GM19324 (cell line): Measurements from ENCODE around the gene GLIS1.

Experiments used
- ATAC-seq: cut with Tn5 transposase; IDR thresholded peaks from one replicate; pipeline ENCODE4 v1.9.1; 2021; ENCODE audit warnings: mild to moderate bottlenecking, moderate library complexity; ENCODE audit not compliant: unreplicated experiment, low FRiP score

Gene GLIS1

GRCh38 chr1:53620061-53620855 is 118.7 kb downstream of the GLIS1 start:
- ATAC-seq, result no peak

GRCh38 chr1:53619367-53620060 is 119.5 kb downstream of the GLIS1 start:
- ATAC-seq, result no peak

GRCh38 chr1:53618500-53619366 is 120.2 kb downstream of the GLIS1 start:
- ATAC-seq, result no peak

DNA sequence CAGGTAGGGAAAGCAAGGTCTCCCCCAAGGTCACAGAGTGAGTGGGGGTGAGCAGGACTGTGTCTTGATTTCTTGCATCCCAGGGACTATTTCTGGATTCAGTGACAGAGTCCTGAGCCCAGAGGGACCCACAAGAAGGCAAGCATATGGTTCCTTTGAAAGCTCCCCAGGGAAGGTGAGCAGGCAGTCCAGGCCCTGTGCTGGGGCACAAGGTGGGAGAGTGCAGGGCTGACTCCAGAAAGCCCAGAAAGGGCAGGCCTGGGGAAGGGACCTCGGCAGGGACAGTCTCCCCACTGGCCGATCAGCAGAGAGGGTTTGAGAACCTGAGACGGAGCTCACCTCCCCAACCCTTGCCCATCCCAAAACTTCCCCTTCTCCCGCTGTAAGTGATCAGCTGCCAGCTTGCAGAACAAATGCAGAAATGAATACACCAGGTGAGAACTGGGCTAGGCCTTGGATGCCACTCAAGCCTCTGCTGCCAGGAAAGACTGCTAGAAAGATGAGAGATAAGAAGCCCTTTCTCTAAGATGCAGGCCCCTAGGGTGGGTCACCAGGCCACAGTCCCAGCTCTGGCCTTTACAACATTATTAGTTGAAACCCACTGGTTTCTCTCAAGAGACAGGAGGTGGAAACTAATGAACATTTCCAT is 121.0 kb downstream of the GLIS1 start:
- ATAC-seq, result no peak

DNA sequence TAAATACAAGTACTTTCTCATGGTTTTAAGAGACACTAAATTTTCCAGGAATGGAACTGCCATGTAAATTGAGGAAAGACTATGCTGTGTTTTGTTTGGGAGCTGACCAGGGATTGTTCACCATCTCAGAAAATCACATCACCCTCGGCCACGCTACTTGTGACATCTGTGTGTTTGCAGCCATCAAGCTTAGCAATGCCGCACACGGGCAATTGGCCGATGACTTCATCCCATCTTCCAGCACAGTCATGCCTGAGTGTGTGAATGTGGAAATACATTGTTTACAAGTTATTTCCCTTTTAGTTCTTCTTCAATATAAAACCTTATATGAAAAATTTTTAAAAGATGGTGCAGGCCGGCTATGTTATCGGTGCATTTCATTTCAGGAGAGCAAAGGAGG is 121.6 kb downstream of the GLIS1 start:
- ATAC-seq, result no peak

DNA sequence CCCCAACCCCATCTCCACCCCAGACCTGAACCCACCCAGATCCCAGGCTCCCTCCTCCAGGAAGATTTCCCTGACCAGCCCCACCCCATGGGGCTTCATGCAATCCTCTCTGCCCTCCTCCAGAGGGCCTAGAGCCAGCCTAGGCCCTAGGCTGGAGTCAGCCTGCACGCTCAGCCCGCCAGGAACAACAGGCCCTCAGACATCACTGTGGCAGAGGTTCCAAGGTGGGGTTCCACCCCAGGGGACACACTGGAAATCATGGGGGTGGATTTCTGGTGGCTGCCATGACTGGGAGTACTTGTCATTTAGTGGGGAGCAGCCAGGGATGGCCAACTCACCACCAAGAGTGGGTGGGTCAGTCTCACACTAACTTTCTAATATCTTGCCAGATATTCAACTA is 122.0 kb downstream of the GLIS1 start:
- ATAC-seq, result no peak

DNA sequence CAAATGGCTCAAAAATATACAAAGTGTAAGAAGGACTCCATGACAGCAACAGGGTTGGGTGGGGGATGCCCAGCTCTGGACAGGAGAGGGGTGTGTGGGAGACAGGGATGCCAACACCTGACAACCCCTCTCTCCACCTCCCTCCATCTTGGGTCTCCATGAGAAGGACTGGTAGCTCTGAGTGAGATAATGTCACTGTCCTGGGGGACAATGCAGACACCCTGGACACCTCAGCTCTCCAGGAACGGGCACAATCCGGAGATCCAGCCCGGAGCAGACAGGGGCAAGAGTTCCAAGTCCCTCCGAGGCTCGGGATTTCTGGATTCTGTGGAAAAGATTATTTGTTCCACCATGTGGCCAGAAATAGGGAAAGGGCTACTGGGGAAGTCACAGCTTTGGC is 122.5 kb downstream of the GLIS1 start:
- ATAC-seq, result no peak

DNA sequence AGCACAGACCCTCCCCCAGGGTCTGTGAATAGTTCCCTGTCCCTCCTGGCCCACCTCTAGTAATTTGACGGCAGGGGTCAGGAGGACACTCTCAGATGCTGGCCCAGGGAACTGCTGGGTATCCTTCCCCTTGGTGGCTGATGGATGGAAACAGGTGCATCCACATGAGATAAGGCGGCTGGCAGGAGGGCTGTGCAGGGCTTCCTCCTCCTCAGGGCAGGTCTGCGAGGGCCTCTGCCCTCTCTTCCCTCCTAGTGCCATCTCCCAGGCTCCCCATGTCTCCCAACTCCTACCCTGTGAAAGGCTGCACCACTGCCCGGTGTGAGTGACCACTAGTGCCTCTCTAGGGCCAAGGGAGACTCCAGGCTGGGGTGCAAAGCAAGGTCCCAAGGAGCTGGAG is 123.9 kb downstream of the GLIS1 start:
- no peak for ATAC-seq

GRCh38 chr1:53614231-53615021 is 124.5 kb downstream of the GLIS1 start:
- no peak for ATAC-seq

DNA sequence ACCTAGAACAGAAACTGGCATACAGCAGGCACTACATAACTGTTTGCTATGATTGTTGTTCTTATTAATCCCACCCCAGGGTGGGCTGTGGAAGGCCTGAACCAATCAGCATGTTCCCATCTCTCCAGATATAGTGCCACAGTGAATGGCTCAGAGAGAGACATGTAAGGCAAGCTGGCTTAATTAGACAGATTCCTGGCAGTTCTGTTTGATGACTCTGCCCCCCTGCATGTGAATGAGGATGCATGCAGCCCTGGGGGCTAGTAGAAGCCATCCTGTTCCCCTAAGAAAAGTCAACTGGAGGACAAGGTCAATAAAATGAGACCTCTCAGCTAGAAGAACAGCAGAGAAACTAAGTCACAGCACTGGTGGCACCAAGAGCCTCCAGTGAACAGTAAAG is 130.3 kb downstream of the GLIS1 start:
- no peak for ATAC-seq

DNA sequence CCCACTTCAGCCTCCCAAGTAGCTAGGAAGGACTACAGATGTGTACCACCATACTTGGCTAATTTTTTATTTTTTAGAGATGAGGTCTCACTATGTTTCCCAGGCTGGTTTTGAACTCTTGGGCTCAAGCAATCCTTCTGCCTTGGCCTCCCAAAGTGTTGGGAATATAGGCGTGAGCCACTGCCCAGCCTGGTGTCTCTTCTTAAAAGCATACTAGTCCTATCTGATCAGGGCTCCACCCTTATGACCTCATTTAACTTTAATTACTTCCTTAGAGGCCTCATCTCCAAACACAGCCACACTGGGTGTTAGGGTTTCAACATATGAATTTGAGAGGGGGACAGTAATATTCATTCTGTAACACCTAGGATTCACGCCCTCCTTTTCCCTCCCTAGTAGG is 130.9 kb downstream of the GLIS1 start:
- no peak for ATAC-seq

DNA sequence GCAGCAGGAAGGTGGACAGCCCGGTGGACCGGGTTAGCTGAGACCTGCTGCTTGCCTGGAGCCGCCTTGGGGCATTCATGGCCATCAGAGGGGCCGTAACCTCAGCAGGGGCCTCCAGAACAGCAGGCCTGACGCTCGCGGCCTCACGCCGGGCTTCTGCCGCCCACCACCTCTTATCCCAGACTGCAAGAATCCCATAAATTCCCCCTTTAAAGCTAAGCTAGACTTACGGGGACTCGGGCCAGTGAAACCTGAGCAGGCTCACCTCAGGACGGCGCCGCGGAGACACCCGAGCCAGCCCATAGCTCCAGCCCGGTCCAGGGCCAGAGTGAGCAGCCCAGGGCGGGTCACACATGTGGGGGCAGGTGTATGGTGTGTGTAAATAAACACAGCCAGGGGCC is 132.3 kb downstream of the GLIS1 start:
- ATAC-seq, result no peak

- no peak for ATAC-seq
Observed at GRCh38 chr1:53606197-53606596, 132.8 kb downstream of the GLIS1 start.

DNA sequence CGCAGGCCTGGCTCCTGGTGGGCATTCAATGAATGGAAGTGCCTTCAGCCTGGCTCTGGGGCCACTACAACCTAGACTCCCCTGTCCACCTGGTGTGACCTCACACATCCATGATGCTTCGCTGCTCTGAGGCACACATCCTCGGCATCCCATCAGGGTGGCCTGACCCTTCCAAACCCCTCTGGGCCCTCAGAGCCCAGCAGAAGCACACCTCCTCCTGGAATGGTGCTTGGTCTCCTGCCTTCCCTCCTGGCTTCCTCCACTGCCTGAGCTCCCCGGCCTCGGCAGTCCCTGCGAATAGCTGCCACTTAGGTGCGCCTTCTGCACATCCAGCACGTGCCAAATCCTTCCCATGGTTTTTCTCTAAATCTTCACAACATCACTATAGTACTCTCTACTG is 133.8 kb downstream of the GLIS1 start:
- ATAC-seq, result no peak

DNA sequence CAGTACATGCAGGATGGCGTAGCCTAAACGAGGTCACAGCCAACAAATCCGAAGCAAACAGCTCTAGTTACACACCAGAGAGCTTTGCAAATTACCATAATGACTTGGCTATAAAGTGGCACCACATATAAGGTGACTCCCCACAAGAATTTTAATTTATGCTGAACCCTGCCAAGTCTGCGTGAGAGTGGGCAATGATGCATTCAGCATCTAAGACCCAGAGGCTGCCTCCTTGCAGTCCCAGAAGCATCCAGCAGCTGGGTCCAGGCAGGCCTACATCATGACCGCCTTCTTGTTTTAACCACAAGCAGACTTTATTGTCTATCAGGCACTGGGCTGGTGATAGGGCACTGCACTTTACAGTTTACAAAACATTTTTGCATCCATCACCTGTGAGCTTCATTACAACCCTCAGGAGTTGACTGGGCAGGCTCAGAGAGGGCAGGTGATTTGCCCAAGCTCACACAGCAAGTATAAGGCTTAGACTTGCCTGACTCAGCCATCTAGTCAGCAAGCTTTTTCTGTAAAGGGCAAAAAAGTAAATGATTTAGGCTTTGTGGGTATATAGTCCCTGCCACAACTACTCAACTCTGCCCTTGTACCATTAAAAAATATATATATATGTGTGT is 134.6 kb downstream of the GLIS1 start:
- no peak for ATAC-seq

DNA sequence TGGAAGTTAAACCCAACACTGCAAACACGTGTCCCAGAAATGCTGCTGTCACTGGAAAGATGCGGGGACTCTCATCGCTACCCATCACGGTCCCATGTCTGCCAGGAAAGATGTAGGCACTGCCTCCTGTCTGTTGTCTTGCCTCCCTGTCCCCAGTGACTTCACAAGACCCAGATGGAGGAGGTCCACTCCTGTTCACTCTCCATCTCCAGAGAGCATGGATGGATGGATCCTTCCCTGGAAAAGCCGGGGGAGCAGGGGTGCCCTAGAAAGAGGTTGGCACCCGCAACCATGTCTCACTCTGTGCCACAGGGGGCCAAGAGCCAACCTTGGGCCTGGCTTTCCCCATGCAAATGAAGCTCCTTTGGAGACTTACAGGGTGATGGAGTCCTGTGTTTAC is 135.5 kb downstream of the GLIS1 start:
- no peak for ATAC-seq

DNA sequence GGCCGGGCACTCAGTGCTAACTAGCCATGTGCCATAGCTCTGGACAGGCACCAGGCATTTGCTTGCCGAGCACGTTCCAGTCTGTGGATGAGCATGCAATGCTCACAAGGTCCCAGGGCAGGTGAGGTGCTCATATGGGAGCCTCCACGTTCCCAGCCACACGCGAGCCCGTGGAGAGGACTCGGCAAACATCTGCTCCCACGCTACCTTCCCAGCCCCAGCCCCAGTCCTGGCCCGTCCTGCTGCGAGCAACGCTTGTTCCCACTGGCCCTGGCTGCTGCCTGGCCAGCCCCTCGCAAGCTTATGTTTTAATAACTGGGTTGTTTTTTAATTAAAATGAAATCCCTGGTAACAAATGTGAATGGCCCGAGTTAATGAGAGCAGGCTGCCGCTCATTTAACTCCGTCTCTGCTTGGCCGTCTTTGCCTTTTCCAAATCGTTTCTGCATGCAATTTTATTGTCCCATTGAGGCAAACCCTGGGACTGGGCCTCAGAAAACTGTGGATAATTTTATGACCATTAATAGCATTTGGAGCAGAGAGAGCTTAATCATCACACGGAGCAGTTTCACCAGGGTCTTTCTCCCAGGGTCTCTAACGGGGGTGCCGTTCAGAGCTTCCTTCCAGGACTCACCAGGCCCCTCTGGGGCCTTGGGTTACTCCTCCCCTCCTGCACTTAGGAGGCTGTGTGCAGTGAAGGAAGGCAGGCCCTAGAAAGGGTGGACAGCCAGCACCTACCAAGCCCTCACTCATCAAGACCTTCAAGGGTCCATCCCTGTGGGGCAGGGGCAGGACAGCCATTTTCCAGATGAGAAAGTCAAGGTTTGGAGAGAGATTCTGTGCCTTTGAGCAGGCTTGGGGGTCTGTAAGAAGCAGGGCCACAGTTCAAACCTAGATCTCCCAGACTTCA is 136.8 kb downstream of the GLIS1 start:
- no peak for ATAC-seq

DNA sequence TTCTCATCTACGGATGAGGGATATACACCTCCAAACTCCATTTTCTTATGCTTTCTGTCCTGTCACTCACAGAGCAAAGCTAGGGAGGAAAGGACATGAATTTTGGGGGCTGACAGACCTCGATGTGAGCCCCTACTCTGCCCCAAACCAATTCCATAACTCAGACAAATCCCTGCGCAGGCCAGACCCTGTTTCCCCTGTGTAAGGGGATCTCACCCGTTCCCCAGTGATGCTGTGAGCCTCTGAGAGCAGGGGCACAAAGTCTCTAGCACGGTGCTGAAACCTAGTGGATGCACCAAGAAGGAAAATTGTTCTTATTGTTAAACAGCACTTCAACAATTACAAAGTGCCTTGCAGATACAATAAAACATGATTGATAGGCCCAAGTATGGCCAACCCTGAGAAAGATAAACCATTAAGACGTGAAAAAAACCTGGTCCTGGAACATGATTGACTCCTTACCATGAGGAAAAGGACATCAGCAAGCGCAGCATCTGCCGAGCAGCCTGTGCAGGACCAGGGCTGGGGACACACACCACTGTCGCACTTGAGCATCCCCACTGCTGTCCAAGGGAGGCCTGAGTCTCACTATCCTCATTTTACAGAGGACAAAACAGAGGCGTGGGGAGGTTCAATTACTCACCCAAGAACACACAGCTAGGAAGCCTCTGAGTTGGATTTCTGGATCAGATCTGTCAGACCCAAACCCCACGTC is 137.8 kb downstream of the GLIS1 start:
- ATAC-seq, result no peak
